Activated T-cell treated with anti-CD3 and anti-CD28 coated beads, Interleukin-2, amount 50 U/mL, for 72 hours (primary cell): ENCODE results near the gene TRIM69. TPM values are rescaled to one million over a fixed set of nuclear protein-coding genes. Genes with fewer than 3 reads are reported as not detected.
"Not testable (repeated sequence)": the region's sequence is repeated elsewhere in the genome, so short reads cannot be mapped to it uniquely, and the experiment has no call there.

Experiments used
- ATAC-seq, 2 donors: fragments of 150-1000 bp; cut with Tn5 transposase; replicated peaks in 1 of 2; 2 replicates each; pipeline ENCODE4 v1.10.0; 2021; ENCODE audit warnings: moderate library complexity in 2 of 2, mild to moderate bottlenecking in 1 of 2
- DNase-seq, 2 donors: peaks; one replicate each; pipeline ENCODE4 v3.0.0; 2021 to 2022; ENCODE audit warnings: mixed read lengths in 1 of 2
- H3K27ac Mint-ChIP-seq: one replicate; pipeline ENCODE4 v1.8.0; 2022; ENCODE audit warnings: mild to moderate bottlenecking, moderate library complexity, mixed read lengths
- H3K27me3 Mint-ChIP-seq: one replicate; pipeline ENCODE4 v1.8.0; 2022; ENCODE audit warnings: low read depth, mixed read lengths
- H3K36me3 Mint-ChIP-seq, 2 donors: one replicate each; pipeline ENCODE4 v1.8.0; 2022; ENCODE audit warnings: mixed read lengths in 2 of 2, mild to moderate bottlenecking in 1 of 2; ENCODE audit not compliant: insufficient read depth in 2 of 2
- H3K4me1 Mint-ChIP-seq: one replicate; pipeline ENCODE4 v1.8.0; 2022; ENCODE audit warnings: low read depth, mixed read lengths
- H3K4me3 Mint-ChIP-seq, 2 donors: one replicate each; pipeline ENCODE4 v1.8.0; 2022; ENCODE audit warnings: mild to moderate bottlenecking in 2 of 2, mixed read lengths in 2 of 2, moderate library complexity in 2 of 2
- H3K9me3 Mint-ChIP-seq, 2 donors: one replicate each; pipeline ENCODE4 v1.8.0; 2022; ENCODE audit warnings: mixed read lengths in 2 of 2
- total RNA-seq, 2 donors: library from RNA; stranded (reverse); gene quantifications; one replicate each; pipeline ENCODE4 v1.2.3, GENCODE V29; 2022

The TRIM69 gene
- total RNA-seq, 2 donors from 2014 or later, result 86.1 to 92.9 TPM

GRCh38 chr15:44781128-44781810 lies 44.9 kb downstream of the TRIM69 start:
- peaks cover 35% of the 10 kb centered on the region for H3K4me1 Mint-ChIP-seq
- no peaks in the 10 kb centered on the region for H3K9me3 Mint-ChIP-seq
- no peak for ATAC-seq
- H3K27me3 Mint-ChIP-seq, result no peaks in the 10 kb centered on the region
- H3K27ac Mint-ChIP-seq, result no peak overlapping the region
- H3K36me3 Mint-ChIP-seq, result no peaks in the 10 kb centered on the region
- no peak for DNase-seq
- H3K4me3 Mint-ChIP-seq, result no peak overlapping the region

- H3K9me3 Mint-ChIP-seq, result no peaks in the 10 kb centered on the region
- DNase-seq (no peak), ATAC-seq (no peak)
- H3K27ac Mint-ChIP-seq, result no peak overlapping the region
- no peak overlapping the region for H3K4me3 Mint-ChIP-seq
- H3K36me3 Mint-ChIP-seq, result no peaks in the 10 kb centered on the region
- peaks cover 8% of the 10 kb centered on the region for H3K27me3 Mint-ChIP-seq
- H3K4me1 Mint-ChIP-seq, result peaks cover 48% of the 10 kb centered on the region
Observed at GRCh38 chr15:44782516-44782915, 46.2 kb downstream of the TRIM69 start.

- DNase-seq, H3K9me3 Mint-ChIP-seq, H3K27me3 Mint-ChIP-seq, ATAC-seq, H3K36me3 Mint-ChIP-seq: not testable (repeated sequence)
- peak overlapping the region; percentile 87 to 96 for H3K4me3 Mint-ChIP-seq
- H3K27ac Mint-ChIP-seq, result peak overlapping the region; percentile 99
- H3K4me1 Mint-ChIP-seq, result peaks cover 69% of the 10 kb centered on the region
Observed at GRCh38 chr15:44784918-44785274, 48.6 kb downstream of the TRIM69 start.

- H3K9me3 Mint-ChIP-seq, result no peaks in the 10 kb centered on the region
- peaks cover 58% of the 10 kb centered on the region for H3K4me1 Mint-ChIP-seq
- peak overlapping the region; percentile 21 for H3K27ac Mint-ChIP-seq
- peaks cover 8% of the 10 kb centered on the region for H3K27me3 Mint-ChIP-seq
- peak; percentile 74 to 81 for ATAC-seq
- DNase-seq, result peak; percentile 61
- H3K4me3 Mint-ChIP-seq, result peak overlapping the region; percentile 13
- no peaks in the 10 kb centered on the region for H3K36me3 Mint-ChIP-seq
Observed at GRCh38 chr15:44788748-44789147, 52.4 kb downstream of the TRIM69 start.

- no peak for ATAC-seq
- Mint-ChIP-seq H3K4me3 (no peak overlapping the region), H3K27me3 (peaks cover 8% of the 10 kb centered on the region), H3K27ac (no peak overlapping the region), H3K9me3 (no peaks in the 10 kb centered on the region), H3K36me3 (no peaks in the 10 kb centered on the region), H3K4me1 (peaks cover 45% of the 10 kb centered on the region)
- no peak for DNase-seq
Observed at GRCh38 chr15:44790215-44790614, 53.9 kb downstream of the TRIM69 start.

DNA sequence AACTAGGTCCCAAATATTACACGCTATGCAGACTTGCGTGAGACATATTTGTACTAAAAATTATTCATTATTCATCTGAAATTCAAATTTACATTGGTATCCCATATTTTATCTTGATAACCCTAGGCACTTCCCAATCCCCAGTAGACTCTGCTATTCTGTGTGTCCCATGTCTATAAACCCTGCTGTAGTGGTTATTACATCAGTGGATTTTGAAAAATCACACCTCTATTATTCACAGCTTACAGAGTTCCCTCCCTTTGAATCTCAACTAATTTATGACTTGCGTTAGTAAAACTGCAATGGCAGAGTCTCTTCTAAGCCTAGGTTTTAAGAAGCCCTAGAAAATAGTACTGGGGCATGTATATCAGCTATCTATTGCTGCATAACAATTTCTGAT lies 54.3 kb downstream of the TRIM69 start:
- peaks cover 40% of the 10 kb centered on the region for H3K4me1 Mint-ChIP-seq
- DNase-seq (no peak), ATAC-seq (no peak)
- H3K27me3 Mint-ChIP-seq, result peaks cover 8% of the 10 kb centered on the region
- no peaks in the 10 kb centered on the region for H3K36me3 Mint-ChIP-seq
- no peaks in the 10 kb centered on the region for H3K9me3 Mint-ChIP-seq
- no peak overlapping the region for H3K27ac Mint-ChIP-seq
- no peak overlapping the region for H3K4me3 Mint-ChIP-seq

DNA sequence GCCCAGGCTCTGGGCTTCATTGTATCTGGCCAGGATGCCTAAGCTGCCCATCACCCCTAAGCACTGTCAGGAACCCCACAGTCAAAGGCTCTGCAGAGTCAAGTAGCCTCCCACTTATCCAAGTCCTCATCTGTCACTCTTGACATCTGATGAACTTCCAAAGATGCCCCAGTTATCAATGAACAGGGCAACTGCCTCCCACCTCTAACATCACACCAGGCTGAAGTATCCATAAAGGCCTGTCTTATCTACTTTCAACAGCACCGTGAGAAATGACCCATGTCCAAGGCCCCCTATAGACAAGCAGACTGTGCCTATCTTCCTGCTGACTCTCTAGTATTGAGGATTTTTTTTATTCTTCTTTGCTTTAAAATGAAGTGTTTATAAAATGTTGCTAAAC lies 56.4 kb downstream of the TRIM69 start:
- DNase-seq (no peak), ATAC-seq (no peak)
- Mint-ChIP-seq H3K4me3 (no peak overlapping the region), H3K9me3 (no peaks in the 10 kb centered on the region), H3K27ac (no peak overlapping the region), H3K27me3 (peaks cover 8% of the 10 kb centered on the region), H3K4me1 (peaks cover 20% of the 10 kb centered on the region), H3K36me3 (no peaks in the 10 kb centered on the region)

DNA sequence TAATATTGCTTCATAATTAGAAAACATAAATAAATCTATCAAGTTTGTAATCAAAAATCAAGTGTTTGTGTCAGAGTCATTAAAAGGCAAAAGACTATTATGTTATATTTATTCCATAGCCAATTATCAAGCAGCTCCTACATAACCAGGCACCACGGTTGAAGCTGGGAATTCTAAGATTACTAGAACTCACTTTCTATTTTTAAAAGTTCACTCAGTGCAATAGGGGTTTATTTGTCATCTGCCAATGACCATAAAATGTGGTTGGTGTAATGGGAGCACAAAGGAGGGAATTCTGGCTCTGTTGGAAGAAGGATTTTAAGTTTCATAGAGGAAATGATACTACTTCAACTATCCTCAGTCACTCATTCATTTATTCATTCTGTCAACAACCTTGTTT lies 57.7 kb downstream of the TRIM69 start:
- H3K36me3 Mint-ChIP-seq, result no peaks in the 10 kb centered on the region
- ATAC-seq (no peak), DNase-seq (no peak)
- H3K4me3 Mint-ChIP-seq, result no peak overlapping the region
- no peak overlapping the region for H3K27ac Mint-ChIP-seq
- peaks cover 8% of the 10 kb centered on the region for H3K27me3 Mint-ChIP-seq
- peaks cover 6% of the 10 kb centered on the region for H3K4me1 Mint-ChIP-seq
- no peaks in the 10 kb centered on the region for H3K9me3 Mint-ChIP-seq

DNA sequence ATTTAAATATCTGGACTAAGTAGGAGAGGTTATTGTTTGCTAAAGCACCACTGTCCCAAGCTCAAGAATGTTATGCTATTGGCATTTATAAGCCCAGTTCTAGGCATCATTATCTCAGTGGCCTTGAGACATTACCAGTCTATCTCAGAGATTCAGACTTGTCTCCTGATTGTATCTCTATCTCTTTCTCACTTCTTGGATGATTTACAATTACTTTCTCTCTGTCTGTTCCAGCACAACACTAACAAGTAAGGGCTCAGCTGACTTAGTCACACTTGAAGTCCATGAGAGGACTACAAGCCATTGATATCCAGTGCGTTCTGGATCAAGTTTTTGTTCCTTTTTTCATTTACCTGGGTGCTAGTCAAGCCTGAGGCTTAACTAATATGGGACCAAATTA lies 60.2 kb downstream of the TRIM69 start:
- Mint-ChIP-seq H3K27ac (no peak overlapping the region), H3K36me3 (no peaks in the 10 kb centered on the region)
- ATAC-seq, result no peak

GRCh38 chr15:44798826-44799225 lies 62.5 kb downstream of the TRIM69 start:
- peaks cover 12% of the 10 kb centered on the region for H3K4me1 Mint-ChIP-seq
- H3K36me3 Mint-ChIP-seq, result no peaks in the 10 kb centered on the region
- ATAC-seq, result no peak
- no peak for DNase-seq
- H3K4me3 Mint-ChIP-seq, result no peak overlapping the region
- no peak overlapping the region for H3K27ac Mint-ChIP-seq
- no peaks in the 10 kb centered on the region for H3K9me3 Mint-ChIP-seq
- H3K27me3 Mint-ChIP-seq, result peaks cover 14% of the 10 kb centered on the region

More for the DNA sequence above, 60.2 kb downstream of the TRIM69 start:
- Mint-ChIP-seq H3K9me3 (no peaks in the 10 kb centered on the region), H3K4me3 (no peak overlapping the region), H3K27me3 (peaks cover 8% of the 10 kb centered on the region), H3K4me1 (peaks cover under 1% of the 10 kb centered on the region)
- DNase-seq, result no peak

- Mint-ChIP-seq H3K9me3 (no peaks in the 10 kb centered on the region), H3K36me3 (no peaks in the 10 kb centered on the region), H3K27me3 (peaks cover 14% of the 10 kb centered on the region), H3K4me3 (no peak overlapping the region), H3K4me1 (peaks cover 12% of the 10 kb centered on the region), H3K27ac (no peak overlapping the region)
- DNase-seq (no peak), ATAC-seq (no peak)
Observed at GRCh38 chr15:44801364-44801763, 65.0 kb downstream of the TRIM69 start.

- Mint-ChIP-seq H3K9me3 (no peaks in the 10 kb centered on the region), H3K4me3 (no peak overlapping the region), H3K27ac (no peak overlapping the region), H3K27me3 (peaks cover 14% of the 10 kb centered on the region), H3K4me1 (peaks cover 12% of the 10 kb centered on the region), H3K36me3 (no peaks in the 10 kb centered on the region)
- DNase-seq (no peak), ATAC-seq (no peak)
Observed at GRCh38 chr15:44801797-44802196, 65.5 kb downstream of the TRIM69 start.

GRCh38 chr15:44802336-44802735 lies 66.0 kb downstream of the TRIM69 start:
- no peaks in the 10 kb centered on the region for H3K9me3 Mint-ChIP-seq
- no peak overlapping the region for H3K4me3 Mint-ChIP-seq
- H3K27me3 Mint-ChIP-seq, result peaks cover 8% of the 10 kb centered on the region
- H3K36me3 Mint-ChIP-seq, result no peaks in the 10 kb centered on the region
- DNase-seq (no peak), ATAC-seq (peak; percentile 32 to 77)
- H3K4me1 Mint-ChIP-seq, result peaks cover 12% of the 10 kb centered on the region
- no peak overlapping the region for H3K27ac Mint-ChIP-seq
